GM12891 (cell line): Measurements from ENCODE around the gene NKD1.

Source experiments
- POLR2A ChIP-seq: IDR thresholded peaks from 2 replicates; pipeline ENCODE4 v1.6.1; 2011; ENCODE audit warnings: low read depth, low read length, control low read depth
- POLR2AphosphoS5 ChIP-seq: IDR thresholded peaks from 2 replicates; pipeline ENCODE4 v1.6.1; 2011; ENCODE audit warnings: low read depth, low read length, control low read depth

DNA sequence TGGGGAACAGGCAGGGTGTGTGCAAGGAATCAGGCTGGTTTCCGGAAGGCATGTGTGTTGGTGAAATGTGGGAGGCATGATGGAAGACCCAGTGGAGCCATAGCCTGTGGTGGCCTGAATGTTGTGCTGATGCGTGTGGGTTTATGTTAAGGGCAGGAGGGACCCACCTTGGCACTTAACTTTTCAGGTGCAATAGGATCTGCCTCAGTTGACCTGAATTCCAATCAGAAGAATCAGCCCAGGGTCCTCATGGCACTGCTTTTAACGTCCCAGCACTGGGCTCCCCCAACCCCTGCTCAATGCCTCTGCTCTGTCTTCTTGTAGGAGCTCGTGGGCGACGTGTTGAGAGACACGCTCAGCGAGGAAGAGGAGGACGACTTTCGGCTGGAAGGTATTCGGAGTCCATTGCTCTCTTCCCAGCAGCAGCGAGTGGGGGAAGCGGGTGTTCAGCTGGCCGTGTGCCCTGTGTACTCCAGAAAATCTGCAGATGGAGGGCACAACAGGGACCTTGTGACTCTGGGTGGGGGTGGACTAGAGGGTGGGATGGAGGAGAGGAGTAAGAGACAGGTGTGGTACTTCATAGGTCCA lies 59.9 kb downstream of the NKD1 start:
- TF ChIP-seq POLR2A, result no peak
- TF ChIP-seq POLR2AphosphoS5, result no peak
